GM19372 (cell line): ENCODE measurements around the gene KDM1B.
"Not testable (repeated sequence)": the region's sequence is repeated elsewhere in the genome, so short reads cannot be mapped to it uniquely, and the experiment has no call there.

ENCODE experiments used
- ATAC-seq: cut with Tn5 transposase; IDR thresholded peaks from one replicate; pipeline ENCODE4 v1.9.1; 2021; ENCODE audit warnings: mild to moderate bottlenecking, low read depth, moderate library complexity; ENCODE audit not compliant: unreplicated experiment

The KDM1B gene

GRCh38 chr6:18186033-18186432 lies 30.8 kb downstream of the KDM1B start:
- no peak for ATAC-seq

GRCh38 chr6:18186540-18187250 lies 31.5 kb downstream of the KDM1B start:
- no peak for ATAC-seq

DNA sequence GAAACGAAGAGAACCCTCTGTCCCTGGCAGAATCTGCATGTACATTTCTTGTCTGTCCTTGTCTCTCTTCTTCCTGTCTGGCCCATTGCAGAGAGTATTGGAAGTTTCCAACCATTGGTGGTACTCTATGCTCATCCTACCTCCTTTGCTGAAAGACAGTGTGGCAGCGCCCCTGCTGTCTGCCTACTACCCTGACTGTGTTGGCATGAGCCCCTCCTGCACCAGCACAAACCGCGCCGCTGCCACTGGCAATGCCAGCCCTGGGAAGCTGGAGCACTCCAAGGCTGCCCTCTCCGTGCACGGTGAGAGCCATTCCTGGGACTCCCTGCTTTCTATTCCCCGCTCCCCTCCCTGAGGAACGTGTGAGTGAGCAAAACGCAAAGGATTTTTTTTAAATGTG lies 32.5 kb downstream of the KDM1B start:
- ATAC-seq, result no peak

DNA sequence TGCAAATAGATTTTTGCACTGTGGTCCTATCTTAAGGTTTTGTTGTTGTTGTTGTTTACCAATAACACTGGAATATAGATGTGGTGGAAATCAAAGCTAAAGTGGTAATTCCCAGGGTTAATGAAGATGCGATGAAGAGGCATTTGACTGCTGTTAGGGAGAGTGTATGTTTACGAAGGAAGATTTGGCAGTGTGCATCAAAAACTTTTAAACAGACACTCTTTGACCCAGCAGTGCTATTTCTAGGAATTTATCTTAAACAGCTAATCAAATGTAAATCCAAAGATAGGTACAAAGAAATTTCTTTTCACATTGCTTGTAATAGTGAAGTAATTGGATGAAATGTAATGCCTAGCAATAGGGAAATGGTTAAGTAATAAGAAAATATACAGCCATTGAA lies 34.0 kb downstream of the KDM1B start:
- ATAC-seq, result no peak

DNA sequence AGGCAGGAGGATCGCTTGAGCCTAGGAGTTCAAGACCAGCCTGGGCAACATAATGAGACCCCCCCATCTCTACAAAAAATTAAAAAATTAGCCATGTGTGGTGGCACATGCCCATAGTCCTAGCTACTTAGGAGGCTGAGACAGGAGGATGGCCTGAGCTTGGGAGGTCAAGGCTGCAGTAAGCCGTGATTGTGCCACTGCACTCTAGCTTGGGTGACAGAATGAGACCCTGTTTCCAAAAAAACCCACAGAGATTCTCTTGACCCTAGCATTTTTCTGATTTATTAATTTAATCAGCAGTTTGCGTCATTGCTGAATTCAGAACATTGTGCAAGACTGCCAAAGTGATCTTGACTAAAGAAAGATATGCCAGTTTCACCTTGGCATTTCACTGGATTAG lies 36.8 kb downstream of the KDM1B start:
- ATAC-seq, result no peak

DNA sequence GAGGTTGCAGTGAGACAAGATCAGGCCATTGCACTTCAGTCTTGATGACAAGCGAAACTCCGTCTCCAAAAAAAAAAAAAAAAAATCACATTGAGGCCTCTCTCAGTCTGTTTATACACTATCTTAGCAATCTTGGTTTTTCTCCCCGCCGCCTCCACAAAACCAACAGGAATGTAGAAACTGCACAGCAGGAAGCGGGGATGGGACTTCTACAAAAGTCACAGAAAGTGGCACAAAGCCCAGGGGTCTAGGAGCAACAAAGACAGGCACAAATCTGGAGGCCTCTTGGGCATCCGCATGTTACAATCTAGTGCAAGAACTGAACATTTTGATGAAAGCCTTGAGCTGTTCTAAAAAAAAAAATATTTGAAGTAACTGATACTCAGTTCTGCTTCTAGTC lies 48.6 kb downstream of the KDM1B start:
- no peak for ATAC-seq

DNA sequence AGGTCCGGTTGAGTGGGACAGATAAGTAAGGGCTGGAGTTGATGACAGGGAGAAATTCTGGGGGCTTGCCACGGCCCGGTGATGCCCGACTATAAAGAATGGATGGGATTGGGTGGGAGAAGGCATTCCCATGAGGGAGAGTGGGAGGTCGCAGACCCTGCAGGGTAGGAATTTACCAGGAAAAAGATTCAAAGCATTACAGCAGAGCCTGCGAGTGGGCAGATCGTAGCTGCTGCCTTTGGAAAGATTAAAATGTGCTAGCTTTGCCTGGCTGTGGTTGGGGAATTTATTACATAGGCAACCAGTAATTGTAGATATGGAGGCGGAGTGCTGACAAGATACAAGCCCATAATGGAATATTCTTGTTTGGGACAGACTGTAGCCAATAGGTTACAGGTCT lies 49.5 kb downstream of the KDM1B start:
- ATAC-seq, result no peak

DNA sequence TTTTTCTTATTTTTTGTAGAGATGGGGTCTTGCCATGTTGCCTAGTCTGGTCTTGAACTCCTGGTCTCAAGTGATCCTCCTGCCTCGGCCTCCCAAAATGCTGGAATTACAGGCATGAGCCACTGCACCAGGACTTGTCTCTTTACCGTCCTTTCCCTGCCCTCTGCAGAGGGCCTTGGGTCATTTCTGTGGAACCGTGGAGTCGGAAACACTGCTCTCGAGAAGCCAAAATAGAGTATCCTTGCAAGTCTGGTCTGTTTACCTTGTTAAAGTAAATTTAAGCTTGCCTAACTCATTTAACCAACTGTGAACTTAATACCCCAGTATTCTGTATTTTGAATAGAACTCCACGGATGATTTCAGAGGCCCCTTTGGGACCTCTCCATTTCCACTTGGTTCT lies 51.4 kb downstream of the KDM1B start:
- ATAC-seq, result no peak

GRCh38 chr6:18207438-18207837 lies 52.2 kb downstream of the KDM1B start:
- no peak for ATAC-seq

DNA sequence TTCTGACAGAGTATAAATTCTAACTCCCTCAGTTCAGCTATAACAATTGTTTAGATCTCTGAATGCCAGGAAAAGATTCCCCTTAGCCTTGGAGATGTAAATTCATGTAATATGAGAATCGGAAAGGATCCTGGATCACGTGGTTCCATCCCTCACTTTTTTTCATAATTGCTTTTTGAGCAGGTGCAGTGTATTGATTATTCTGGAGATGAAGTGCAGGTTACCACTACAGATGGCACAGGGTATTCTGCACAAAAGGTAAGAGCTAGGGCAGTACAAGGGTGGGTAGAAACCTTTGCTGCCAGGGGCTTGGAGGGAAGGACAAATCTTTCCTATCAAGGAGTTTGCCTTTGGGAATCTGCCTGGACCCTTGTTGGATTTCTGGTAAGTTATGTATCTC lies 52.7 kb downstream of the KDM1B start:
- ATAC-seq, result no peak

DNA sequence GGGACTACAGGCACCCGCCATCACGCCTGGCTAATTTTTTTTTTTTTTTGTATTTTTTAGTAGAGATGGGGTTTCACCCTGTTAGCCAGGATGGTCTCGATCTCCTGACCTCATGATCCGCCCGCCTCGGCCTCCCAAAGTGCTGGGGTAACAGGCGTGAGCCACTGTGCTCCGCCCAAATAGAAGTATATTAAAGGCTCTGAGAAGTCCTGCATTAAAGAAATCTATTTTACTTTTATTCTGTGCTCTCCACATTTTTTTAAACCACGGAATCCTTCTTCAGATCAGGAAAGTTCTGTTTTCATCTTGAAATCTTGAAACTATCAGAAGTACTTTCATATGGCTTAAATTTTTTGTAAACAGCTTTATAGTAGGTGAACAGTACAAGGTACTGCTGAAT lies 53.6 kb downstream of the KDM1B start:
- not testable (repeated sequence) for ATAC-seq

DNA sequence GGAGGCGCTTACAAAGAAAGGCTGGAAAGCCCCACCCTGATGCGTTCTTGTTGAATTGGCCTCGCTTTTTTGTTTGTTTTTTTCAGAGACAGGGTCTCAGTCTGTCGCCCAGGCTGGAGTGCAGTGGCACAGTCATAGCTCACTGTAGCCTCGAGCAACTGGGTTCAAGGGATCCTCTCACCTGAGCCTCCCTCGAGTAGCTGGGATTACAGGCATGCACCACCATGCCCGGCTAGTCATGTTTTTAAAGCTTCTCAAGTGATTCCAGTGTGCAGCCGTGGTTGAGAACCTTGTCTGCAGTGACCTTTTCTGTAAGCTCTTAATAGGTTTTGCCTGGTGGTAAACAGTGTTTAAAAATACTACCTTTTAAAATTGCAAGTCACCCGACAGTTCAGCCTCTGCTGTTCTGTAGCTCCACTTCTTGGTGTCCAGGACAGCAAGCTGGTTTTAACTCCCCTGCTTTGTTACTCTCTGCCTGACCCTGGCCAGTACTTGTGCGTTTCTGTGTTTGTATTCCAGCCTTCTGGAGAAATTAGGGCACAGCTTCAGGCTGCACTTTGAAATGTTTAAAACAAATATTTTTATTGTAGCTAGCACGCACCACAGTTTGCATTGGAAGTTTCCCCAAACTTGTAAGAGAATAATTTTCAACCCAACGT lies 54.4 kb downstream of the KDM1B start:
- no peak for ATAC-seq

DNA sequence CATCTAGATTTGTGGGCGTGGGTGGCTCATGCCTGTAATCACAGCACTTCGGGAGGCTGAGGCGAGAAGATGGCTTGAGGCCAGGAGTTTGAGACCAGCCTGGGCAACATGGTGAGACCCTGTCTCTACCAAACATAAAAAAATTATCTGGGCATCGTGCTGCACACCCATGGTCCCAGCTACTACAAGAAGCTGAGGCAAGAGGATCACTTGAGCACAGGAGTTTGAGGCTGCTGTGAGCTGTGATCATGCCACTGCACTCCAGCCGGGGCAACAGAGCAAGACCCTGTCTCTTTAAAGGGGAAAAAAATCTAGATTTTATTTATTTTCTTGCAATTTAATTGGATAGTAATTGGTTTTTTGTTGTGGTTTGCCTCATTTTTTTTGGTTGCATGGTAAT lies 55.5 kb downstream of the KDM1B start:
- no peak for ATAC-seq

DNA sequence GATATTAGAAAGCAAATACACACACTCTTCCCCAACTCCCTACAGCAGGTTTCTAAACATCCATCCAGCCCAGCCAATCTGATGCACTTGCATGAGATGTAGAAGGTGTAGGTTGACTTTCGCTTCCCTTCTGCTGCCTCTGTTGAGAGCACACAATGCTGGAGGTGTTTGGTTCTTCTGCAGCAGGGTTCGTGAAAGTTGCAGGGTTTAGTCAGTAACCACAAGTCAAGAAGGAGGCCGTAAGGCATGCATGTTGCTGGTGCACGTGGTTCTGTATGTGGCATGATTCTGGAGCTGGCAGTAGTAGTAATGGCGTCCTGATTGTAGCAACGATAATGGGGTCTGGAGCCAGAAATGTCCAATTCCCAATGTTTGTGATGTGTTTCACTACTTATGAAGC lies 56.1 kb downstream of the KDM1B start:
- ATAC-seq, result peak; percentile 96

GRCh38 chr6:18212231-18212630 lies 57.0 kb downstream of the KDM1B start:
- no peak for ATAC-seq

DNA sequence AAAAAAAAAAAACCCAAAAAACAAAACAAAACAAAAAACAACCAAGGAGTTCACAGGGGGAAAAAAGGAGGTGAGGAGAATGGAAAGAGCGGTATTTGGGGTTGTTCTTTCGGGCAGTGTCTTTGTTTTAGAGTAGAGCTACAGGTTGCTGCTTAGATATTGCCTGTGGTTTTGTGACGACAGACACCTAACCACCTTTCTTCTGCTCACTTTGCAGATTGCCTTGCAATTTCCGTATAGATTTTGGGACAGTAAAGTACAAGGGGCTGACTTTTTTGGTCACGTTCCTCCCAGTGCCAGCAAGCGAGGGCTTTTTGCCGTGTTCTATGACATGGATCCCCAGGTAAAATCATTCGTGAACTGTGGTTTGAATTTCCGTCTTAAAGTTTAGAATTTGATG lies 58.2 kb downstream of the KDM1B start:
- no peak for ATAC-seq

DNA sequence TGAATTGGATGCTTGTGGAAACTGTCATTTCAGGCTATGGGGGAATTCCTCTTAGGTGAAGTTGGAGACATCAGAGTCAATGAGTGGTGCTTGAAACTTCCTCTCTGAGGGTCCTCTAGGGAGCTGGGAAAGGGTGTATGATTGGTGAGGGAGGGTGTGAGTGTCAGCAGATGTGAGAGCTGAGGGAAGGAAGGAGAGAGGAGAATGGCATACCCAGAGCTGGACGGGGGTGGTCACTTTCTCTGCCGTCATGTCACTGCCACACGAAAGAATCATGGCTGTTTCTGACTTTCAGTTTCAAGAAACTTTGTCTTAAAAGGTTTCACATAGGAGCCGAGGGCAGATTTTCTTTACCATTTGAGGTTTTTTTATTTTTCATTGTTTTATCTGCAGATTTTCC lies 58.8 kb downstream of the KDM1B start:
- no peak for ATAC-seq

- no peak for ATAC-seq
These were observed 60.2 kb downstream of the KDM1B start for GRCh38 chr6:18215436-18215835.

DNA sequence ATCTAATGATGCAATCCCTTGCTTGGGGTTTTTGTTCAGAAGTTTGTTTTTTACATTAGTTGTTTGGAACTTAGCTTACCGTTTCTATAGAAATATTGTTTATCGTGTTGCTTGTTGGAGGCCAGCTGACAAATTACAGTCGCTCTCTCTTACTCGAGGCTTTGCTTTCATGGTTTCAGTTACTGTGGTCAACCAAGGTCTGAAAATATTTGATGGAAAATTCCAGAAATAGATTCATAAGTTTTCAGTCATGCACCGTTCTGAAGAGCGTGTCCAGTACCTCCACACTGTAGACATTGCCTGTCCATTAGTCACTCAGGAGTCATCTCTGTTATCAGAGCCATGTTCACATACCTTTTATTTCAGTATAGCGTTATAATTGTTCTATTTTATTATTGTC lies 61.2 kb downstream of the KDM1B start:
- peak; percentile 47 for ATAC-seq

DNA sequence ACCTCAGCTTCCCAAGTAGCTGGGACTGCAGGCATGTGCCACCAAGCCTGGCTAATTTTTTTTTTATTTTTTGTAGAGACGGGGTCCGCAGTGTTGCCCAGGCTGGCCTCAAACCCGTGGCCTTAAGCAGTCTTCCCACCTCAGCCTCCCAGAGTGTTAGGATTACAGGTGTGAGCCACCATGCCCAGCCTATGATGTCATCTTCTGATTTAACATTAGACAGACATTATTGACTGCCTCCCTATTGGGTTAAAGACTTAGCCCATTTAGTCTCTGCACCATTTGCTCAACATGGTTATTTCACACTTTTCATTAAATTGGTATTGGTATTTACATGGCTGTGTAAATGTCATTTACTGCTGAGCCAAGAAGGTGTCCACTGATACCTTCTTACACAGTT lies 63.0 kb downstream of the KDM1B start:
- ATAC-seq, result no peak

DNA sequence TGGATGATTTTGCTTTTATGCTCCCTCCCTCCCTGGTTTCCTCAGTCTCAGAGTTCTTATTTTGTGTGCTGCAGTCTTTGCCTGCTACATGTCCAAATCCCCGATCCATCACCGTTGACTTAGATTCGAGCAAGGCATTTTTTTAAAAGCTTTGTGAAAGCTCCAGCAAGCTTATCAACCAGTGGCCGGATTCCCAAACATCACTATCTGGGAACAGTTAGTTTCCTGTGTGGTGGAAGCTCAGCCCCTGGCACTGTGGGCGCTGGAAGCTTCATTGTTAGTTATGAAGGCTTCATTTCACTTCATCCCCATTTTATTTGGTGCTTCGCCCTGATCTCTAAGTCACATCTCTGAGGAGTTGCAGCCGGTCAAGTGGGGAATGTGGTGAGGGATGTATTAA lies 64.4 kb downstream of the KDM1B start:
- ATAC-seq, result no peak

DNA sequence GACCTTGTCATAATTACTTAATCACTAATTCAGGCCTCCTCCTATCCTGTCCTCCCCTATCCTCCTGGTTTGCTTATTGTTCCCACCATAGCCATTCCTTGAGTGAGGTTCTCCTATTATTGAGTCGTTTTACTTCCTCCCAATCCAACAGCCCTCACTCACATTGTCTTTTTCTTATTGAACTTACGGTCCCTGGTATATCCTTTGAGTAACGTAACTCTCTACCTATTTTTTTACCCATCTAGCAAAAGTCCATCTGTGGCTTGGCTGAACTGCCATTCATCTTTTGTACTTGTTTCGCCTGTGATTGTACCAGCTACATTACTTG lies 66.0 kb downstream of the KDM1B start:
- ATAC-seq, result no peak
